ENCODE measurements around the gene CSRNP3.
"Not testable (repeated sequence)": the region's sequence is repeated elsewhere in the genome, so short reads cannot be mapped to it uniquely, and the experiment has no call there.

The CSRNP3 gene

DNA sequence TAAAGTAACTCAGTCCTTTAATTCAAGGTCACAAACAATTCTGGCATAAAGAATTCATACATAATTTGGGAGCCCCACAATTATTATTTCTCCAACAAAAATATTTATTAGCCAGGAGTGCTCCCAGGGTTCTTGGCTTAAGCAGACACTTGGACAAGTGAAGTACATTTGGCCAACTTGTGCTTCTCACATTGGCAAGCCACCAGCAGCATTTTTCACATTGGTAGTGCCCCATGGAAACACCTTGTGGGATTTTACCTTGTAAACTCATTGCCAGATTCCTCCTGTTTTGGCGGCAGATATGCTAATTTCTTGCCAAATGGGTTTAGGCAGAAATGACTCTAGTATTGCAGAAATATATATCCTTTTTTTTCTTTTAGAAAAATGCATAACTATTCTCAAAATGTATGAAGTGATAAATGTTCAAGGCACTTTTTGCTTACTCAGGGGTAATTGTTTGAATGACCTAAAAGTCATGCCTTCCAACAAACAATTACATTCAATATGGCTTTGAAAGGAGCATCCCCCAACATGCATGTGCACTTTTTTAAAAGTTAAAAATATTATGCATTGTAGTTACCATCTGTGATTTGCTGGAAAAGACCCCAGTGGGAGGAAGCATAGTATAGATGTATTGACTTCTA, 113.5 kb downstream of the CSRNP3 start:
- Mint-ChIP-seq H3K4me3 (no peak overlapping the region), H3K9me3 (no peaks in the 10 kb centered on the region)

DNA sequence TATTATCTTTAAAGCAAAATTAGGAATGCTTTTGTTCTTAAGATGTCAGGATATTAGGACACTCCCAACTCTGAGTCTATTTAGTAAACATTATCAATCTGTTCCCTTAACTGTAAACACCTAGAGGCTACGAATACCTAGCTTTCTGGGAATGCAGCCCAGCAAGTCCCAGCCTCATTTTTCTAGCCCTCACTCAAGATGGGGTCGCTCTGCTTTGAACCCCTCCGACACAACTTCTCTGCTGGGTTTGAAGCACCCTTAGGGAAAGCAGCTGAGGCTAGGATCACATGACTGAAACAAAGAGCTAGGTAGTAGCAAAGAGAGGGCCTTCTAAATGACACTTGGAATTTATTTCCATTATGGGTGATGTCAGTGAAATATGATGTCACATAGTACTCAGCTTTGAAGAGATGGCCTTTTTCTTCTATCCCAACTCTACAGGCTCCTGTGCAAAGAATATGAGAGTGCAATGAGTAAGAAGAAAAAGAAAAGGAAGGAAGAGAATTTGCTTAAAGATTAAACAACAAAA, 114.7 kb downstream of the CSRNP3 start:
- no peaks in the 10 kb centered on the region for H3K4me1 Mint-ChIP-seq
- no peak overlapping the region for H3K4me3 Mint-ChIP-seq
- H3K27ac Mint-ChIP-seq, result no peak overlapping the region
- no peak for ATAC-seq
- H3K36me3 Mint-ChIP-seq, result no peaks in the 10 kb centered on the region
- H3K9me3 Mint-ChIP-seq, result no peaks in the 10 kb centered on the region
- no peak for DNase-seq (ENCODE audit: low spot score in 2 of 2)

More for the DNA sequence above, 113.5 kb downstream of the CSRNP3 start:
- no peak for DNase-seq (ENCODE audit: low spot score in 2 of 2)
- Mint-ChIP-seq H3K36me3 (no peaks in the 10 kb centered on the region), H3K27ac (no peak overlapping the region), H3K4me1 (no peaks in the 10 kb centered on the region)
- no peak for ATAC-seq

DNA sequence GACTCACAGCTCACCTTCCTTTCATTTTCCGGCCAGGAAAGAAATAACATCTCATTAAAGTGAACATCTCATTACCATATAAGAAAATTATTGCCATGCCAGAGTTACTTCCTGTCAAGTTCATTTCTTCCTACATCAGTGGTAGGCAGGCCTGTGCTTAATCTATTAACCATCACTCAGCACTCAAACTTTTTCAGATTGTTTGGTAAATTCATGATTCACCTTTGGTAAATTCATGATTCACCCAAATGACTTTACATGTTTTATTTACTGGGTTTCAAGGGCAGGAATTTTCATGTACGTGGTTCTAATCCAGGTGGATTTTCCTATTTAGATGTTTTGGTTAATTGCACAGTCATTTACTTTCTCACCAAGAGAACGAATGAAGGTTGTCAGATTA, 116.5 kb downstream of the CSRNP3 start:
- DNase-seq (ENCODE audit: low spot score in 2 of 2) (no peak), ATAC-seq (no peak)
- Mint-ChIP-seq H3K4me3 (no peak overlapping the region), H3K4me1 (no peaks in the 10 kb centered on the region), H3K36me3 (no peaks in the 10 kb centered on the region), H3K9me3 (no peaks in the 10 kb centered on the region), H3K27ac (no peak overlapping the region)

DNA sequence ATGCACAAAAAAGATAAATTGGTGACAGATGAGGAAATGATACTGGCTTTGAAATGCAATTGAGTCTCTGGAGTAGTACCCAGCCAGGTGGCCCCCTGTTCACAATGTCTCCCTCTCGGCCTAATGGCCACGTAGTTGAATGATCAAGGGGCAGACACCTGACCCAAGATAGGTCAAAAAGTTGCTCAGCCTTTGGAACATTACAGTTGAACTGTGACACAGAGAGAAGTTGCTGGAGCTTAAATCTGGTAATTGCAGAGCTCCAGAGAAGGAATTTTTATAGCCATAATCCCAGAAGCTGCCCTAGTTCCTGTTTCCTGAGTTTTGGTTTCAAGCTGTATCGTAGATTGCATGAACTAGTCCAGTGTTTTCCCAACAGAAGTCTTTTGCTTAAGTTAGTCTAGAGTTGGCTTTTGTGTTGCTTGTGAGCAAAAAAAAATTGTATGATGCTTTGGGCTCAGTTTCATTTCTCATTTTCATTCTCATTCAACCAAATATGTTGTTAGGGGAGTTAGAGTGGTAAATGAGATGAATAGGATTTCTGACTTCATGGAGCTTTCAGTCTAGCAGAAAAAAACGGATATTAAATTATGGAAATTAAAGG, 117.9 kb downstream of the CSRNP3 start:
- H3K9me3 Mint-ChIP-seq, result no peaks in the 10 kb centered on the region
- no peak for DNase-seq (ENCODE audit: low spot score in 2 of 2)
- no peaks in the 10 kb centered on the region for H3K36me3 Mint-ChIP-seq
- ATAC-seq, result no peak
- H3K4me3 Mint-ChIP-seq, result no peak overlapping the region
- H3K27ac Mint-ChIP-seq, result no peak overlapping the region
- H3K4me1 Mint-ChIP-seq, result no peaks in the 10 kb centered on the region

DNA sequence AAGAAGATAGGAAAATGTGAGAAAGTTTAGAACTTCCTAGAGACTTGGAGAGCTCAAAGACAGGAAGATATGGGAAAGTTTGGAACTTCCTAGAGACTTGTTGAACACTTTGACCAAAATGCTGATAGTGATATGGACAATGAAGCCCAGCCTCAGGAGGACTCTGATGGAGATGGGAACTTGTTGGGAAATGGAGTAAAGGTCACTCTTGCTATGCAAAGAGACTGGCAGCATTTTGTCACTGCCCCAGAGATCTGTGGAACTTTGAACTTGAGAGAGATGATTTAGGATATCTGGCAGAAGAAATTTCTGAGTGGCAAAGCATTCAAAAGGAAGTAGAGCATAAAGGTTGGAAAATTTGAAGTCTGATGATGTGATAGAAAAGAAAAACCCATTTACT, 121.5 kb downstream of the CSRNP3 start:
- ATAC-seq; H3K9me3 Mint-ChIP-seq; H3K27ac Mint-ChIP-seq; H3K36me3 Mint-ChIP-seq; H3K4me3 Mint-ChIP-seq; DNase-seq (ENCODE audit: low spot score in 2 of 2); H3K4me1 Mint-ChIP-seq: not testable (repeated sequence)

DNA sequence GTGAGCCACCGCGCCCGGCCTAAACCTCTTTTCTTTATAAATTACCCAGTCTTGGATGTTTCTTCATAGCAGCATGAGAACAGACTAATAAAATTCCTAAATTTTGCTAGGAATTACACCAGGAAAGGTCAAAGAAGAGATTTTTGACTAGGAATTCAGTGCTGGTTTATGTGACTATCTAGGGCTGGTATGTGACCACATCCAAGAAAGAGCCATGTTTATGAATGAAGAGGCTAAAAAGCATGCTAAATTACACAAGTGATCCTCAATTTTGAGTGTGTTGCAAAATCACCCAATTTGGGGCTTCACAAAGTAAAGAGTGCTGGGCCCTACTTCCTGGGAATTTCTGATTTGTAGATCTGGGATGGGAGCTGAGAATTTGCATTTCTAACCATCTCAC, 123.6 kb downstream of the CSRNP3 start:
- H3K9me3 Mint-ChIP-seq, result no peaks in the 10 kb centered on the region
- DNase-seq (ENCODE audit: low spot score in 2 of 2) (no peak), ATAC-seq (no peak)
- H3K36me3 Mint-ChIP-seq, result no peaks in the 10 kb centered on the region
- no peaks in the 10 kb centered on the region for H3K4me1 Mint-ChIP-seq
- no peak overlapping the region for H3K4me3 Mint-ChIP-seq
- H3K27ac Mint-ChIP-seq, result no peak overlapping the region

DNA sequence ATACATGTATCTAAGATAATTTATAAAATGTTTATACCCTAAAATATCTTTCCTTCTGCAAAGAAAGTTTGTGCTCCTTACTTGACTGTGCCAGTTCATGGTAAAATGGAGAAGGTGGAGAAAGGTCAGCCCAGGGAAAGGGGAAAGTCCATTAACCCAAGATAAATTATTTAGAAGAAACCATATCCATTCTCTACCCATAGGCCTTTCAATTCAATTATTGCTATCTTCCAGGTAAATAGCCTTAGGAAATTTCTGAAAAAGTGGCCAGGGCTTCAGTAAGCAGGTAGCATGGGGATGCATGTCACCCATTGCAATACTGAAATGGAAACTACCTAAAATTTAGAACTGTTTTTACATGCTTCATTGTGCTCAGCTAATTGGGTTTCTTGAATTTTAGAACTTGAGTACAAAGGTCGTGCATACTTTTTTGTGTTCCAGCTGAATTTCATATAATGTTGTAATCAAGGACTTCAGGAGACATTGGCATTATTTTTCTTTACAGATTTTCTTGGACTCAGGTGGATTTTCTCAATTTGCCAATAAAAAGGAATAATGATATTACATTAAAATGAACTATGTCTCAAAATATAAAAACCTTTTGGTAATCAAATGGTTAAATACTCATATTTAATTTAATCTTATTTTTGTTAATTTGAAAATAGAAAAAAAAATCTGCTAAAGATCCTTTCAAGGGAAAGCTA, 124.9 kb downstream of the CSRNP3 start:
- Mint-ChIP-seq H3K4me1 (peaks cover 6% of the 10 kb centered on the region), H3K27ac (no peak overlapping the region), H3K4me3 (no peak overlapping the region), H3K9me3 (no peaks in the 10 kb centered on the region), H3K36me3 (no peaks in the 10 kb centered on the region)
- DNase-seq (ENCODE audit: low spot score in 2 of 2), result no peak
- ATAC-seq, result no peak

DNA sequence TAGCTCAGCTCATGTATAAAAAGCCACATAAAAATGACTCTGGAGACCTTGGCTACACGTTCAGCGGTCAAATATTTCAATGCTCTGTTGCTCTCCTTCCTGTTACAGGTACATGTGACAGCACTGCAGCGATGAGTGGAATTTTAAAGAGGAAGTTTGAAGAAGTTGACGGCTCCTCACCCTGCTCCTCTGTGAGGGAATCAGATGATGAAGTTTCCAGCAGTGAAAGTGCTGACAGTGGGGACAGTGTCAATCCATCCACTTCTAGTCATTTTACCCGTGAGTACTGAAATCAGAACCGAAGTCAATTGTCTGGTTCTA, 125.4 kb downstream of the CSRNP3 start:
- no peaks in the 10 kb centered on the region for H3K36me3 Mint-ChIP-seq
- no peaks in the 10 kb centered on the region for H3K9me3 Mint-ChIP-seq
- peaks cover 6% of the 10 kb centered on the region for H3K4me1 Mint-ChIP-seq
- no peak overlapping the region for H3K27ac Mint-ChIP-seq
- no peak overlapping the region for H3K4me3 Mint-ChIP-seq
- DNase-seq (ENCODE audit: low spot score in 2 of 2), result no peak
- ATAC-seq, result no peak

DNA sequence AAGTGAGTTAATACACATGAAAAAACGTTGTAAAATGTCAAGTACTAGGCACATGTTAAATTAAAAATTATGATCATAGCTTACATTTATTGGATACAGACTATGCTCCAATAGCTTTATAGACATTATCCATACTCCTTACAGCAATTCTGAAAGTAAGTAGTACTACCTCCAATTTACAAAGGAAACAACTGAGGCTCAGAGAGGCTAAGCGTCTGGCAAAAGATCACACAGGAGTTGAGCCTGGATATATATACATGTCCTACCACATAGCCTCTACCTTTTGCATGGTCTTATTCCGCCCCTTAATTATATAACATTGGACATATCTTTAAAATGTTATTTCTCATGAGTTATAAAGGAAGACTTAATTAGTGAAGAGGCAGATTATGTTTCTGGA, 127.3 kb downstream of the CSRNP3 start:
- DNase-seq (ENCODE audit: low spot score in 2 of 2) (no peak), ATAC-seq (no peak)
- Mint-ChIP-seq H3K9me3 (no peaks in the 10 kb centered on the region), H3K4me1 (peaks cover 6% of the 10 kb centered on the region), H3K4me3 (no peak overlapping the region), H3K27ac (no peak overlapping the region), H3K36me3 (no peaks in the 10 kb centered on the region)

DNA sequence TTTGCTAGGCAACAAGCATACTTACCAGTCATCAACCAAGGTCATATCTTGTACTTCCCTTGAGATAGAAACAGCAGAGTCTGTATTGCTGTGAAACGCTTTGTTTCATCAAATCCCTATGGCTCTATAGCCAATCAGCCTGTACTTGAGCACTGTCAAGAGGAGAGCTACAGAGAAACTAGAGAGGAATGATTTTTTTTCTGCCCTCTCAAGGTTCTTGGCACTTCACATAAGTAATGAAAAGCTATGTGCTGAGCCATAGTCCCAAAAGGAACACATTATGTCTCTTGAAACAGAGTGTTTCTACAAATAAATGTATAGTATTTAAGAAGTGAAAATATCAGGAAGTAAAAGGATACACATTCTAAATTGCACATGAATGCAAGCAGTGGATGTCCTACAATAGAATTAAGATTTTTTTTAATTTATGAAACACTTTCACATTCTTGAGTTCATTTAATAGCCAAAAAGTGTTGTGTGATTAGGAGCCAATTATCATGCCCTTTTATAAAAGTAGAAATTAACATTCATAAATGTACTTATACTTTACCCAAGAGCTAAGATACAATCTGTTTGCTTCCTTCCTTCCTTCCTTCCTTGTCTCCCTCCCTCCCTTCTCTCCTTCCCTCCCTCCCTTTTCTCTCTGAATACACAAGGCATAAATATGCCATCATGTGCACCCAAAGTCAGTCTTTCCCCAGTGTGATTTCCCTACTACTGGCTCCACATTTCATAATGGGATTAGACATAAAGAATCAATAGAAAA, 131.8 kb downstream of the CSRNP3 start:
- peaks cover 6% of the 10 kb centered on the region for H3K4me1 Mint-ChIP-seq
- no peak for ATAC-seq

DNA sequence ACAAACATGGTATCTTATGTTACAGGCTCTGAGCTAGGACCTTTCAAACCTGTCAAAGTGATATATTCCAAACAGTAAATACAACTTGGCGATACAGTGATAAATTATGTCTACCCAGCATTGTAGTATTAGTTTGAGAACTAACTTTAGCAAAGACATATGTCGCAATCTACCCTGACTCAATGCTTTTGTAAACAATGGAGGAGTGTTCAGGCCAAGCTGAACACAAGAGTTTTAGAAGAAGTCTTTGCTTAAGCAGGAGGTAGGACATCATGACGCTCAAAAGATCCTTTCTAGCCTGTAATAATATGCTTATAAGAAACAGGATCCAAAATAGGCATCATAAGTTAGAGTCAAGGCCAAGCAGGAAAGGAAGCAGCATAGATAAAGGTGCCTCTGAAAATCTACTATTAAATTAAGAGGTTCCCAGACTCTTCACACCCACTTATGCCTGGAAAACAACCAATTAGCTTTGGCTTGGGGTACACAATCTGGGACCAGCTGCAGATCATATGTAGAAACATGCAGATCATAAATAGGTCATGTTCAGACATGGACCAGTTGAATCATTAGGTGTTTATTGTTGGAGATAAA, 132.5 kb downstream of the CSRNP3 start:
- peaks cover 6% of the 10 kb centered on the region for H3K4me1 Mint-ChIP-seq
- H3K4me3 Mint-ChIP-seq, result no peak overlapping the region
- no peak overlapping the region for H3K27ac Mint-ChIP-seq
- no peak for ATAC-seq
- H3K9me3 Mint-ChIP-seq, result no peaks in the 10 kb centered on the region
- no peaks in the 10 kb centered on the region for H3K36me3 Mint-ChIP-seq
- DNase-seq (ENCODE audit: low spot score in 2 of 2), result no peak

More for the DNA sequence above, 131.8 kb downstream of the CSRNP3 start:
- H3K27ac Mint-ChIP-seq, result no peak overlapping the region
- no peak overlapping the region for H3K4me3 Mint-ChIP-seq
- no peaks in the 10 kb centered on the region for H3K36me3 Mint-ChIP-seq
- H3K9me3 Mint-ChIP-seq, result no peaks in the 10 kb centered on the region
- no peak for DNase-seq (ENCODE audit: low spot score in 2 of 2)

DNA sequence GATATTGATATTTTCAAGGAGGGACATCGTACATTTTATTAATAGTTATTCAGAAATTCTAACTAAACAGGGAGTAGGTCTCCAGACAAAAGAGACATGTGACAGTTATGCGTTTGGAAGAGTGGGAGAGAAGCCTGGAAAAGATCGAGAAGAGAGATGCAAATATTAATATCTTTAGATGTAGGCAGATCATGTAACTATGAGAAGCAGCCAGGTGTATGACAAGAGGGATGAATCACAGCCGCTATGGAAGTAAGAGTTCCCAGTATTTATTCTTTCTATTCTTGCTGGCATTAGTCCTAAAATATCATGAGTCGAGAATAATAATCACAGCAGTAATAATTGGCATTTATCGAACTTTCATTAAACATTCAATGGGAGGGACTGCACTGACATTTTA, 140.2 kb downstream of the CSRNP3 start:
- no peaks in the 10 kb centered on the region for H3K9me3 Mint-ChIP-seq
- DNase-seq (ENCODE audit: low spot score in 2 of 2), result no peak
- H3K27ac Mint-ChIP-seq, result no peak overlapping the region
- no peak overlapping the region for H3K4me3 Mint-ChIP-seq
- ATAC-seq, result no peak
- H3K4me1 Mint-ChIP-seq, result no peaks in the 10 kb centered on the region
- no peaks in the 10 kb centered on the region for H3K36me3 Mint-ChIP-seq

DNA sequence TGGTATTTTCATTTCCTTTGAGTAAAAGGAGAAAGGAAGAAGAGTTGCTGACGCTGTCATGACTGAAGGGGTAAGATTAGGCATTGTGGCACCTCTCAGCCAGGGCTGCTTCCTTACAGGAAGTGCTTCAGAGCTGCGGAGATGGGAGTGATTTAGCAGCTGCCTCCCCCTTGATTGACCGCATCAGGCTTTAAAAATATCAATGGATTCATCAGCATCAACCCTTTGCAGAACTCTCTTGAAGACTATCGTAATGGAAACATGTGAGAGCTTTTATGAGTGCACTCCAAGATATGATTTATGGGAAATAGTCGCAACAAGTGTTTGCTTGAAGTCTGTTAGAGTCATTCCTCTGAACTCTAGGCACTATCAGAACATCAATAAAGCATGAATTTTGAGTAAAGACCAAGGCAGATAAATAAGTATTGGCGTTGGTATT, 141.1 kb downstream of the CSRNP3 start:
- no peaks in the 10 kb centered on the region for H3K9me3 Mint-ChIP-seq
- H3K4me1 Mint-ChIP-seq, result no peaks in the 10 kb centered on the region
- H3K36me3 Mint-ChIP-seq, result no peaks in the 10 kb centered on the region
- H3K4me3 Mint-ChIP-seq, result no peak overlapping the region
- no peak overlapping the region for H3K27ac Mint-ChIP-seq
- ATAC-seq, result no peak
- DNase-seq (ENCODE audit: low spot score in 2 of 2), result no peak

DNA sequence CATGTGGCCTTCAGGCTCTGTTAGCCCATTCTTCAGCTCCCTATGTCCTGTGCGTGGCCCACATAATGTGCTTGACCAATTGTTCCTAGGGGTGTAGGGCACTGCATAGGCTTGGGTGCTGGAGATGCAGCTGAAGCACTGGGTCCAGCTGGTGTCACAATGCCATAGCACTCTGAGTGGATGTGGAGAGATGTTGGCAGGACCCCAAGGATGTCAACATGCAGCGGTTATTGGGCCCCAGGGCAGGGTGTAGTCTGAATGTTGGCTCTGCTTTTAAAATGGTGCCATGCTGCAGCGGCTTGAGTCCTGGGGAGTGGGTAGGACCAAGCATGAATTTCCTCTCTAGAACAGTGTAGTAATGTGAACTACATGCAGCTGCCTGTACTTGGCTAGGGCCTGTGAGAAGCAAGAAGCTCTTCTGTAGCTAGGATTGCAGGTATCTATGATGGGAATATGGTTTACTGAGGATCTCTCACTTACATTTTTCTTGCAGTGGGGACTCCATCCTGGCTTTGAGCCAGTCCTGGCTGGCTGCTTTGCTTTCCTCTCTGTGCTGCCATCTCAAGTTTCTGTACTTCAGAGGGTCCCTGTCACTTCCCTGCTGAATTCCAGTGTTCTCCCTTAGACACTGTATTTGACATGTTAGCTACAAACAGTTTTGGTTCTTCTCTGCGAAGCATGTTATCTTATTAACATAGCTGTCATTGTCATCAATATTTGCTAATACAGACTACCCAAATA, 148.4 kb downstream of the CSRNP3 start:
- no peaks in the 10 kb centered on the region for H3K9me3 Mint-ChIP-seq
- ATAC-seq (peak; percentile 11), DNase-seq (ENCODE audit: low spot score in 2 of 2) (no peak)
- no peak overlapping the region for H3K4me3 Mint-ChIP-seq
- no peak overlapping the region for H3K27ac Mint-ChIP-seq
- no peaks in the 10 kb centered on the region for H3K36me3 Mint-ChIP-seq
- H3K4me1 Mint-ChIP-seq, result no peaks in the 10 kb centered on the region

DNA sequence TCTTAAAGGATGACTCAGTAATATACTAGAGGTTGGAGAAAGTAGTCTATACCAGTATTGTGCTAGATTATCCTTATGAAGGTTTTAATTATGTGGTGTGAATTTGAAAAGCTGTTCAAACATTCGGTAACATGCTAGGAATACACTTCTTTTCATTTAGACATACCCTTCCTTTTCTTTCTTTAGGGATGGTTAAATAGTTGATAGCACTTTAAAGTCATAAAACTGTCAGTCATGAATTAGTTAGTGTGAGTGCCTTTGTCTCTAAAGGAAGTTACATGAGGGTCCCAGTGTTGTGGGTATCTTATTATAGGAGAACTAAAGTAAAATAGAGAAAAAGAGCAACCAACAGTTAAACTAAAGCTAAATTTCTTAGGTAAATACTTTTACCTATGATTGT, 149.3 kb downstream of the CSRNP3 start:
- ATAC-seq (no peak), DNase-seq (ENCODE audit: low spot score in 2 of 2) (no peak)
- H3K4me3 Mint-ChIP-seq, result no peak overlapping the region
- H3K4me1 Mint-ChIP-seq, result no peaks in the 10 kb centered on the region
- no peaks in the 10 kb centered on the region for H3K36me3 Mint-ChIP-seq
- H3K9me3 Mint-ChIP-seq, result no peaks in the 10 kb centered on the region
- H3K27ac Mint-ChIP-seq, result no peak overlapping the region

Data from stimulated activated effector memory CD8-positive, alpha-beta T cell treated with anti-CD3 and anti-CD28 coated beads, Interleukin-12 subunit alpha, Interleukin-12 subunit beta, amount 100 ng/mL, for 72 hours (primary cell).